H9 (cell line): Measurements from ENCODE around the gene CCDC174. TPM values are rescaled to one million over a fixed set of nuclear protein-coding genes. Genes with fewer than 3 reads are reported as not detected.

Experiments used
- DNase-seq: peaks from one replicate; pipeline ENCODE4 v3.0.0-alpha.2; 2017
- H2AFZ ChIP-seq: one replicate; pipeline ENCODE4 v1.6.1; 2013; ENCODE audit warnings: mild to moderate bottlenecking, low read length, control low read depth, moderate library complexity
- H2AK5ac ChIP-seq: 2 replicates; pipeline ENCODE4 v1.6.1; 2013; ENCODE audit warnings: low read length, control low read depth, mixed read lengths; ENCODE audit not compliant: insufficient read length
- H2BK120ac ChIP-seq: one replicate; pipeline ENCODE4 v1.6.1; 2013; ENCODE audit warnings: low read depth, mild to moderate bottlenecking, low read length, control low read depth, inconsistent platforms; ENCODE audit not compliant: poor library complexity, severe bottlenecking
- H2BK12ac ChIP-seq: 2 replicates; pipeline ENCODE4 v1.6.1; 2013; ENCODE audit warnings: low read length, control low read depth, mixed read lengths, low read depth; ENCODE audit not compliant: insufficient read length
- H2BK15ac ChIP-seq: 2 replicates; pipeline ENCODE4 v1.6.1; 2013; ENCODE audit warnings: low read depth, low read length, control low read depth
- H2BK20ac ChIP-seq: one replicate; pipeline ENCODE4 v1.6.1; 2013; ENCODE audit warnings: low read depth, mild to moderate bottlenecking, low read length, control low read depth, inconsistent platforms; ENCODE audit not compliant: poor library complexity, severe bottlenecking
- H2BK5ac ChIP-seq: 2 replicates; pipeline ENCODE4 v1.6.1; 2013; ENCODE audit warnings: low read length, control low read depth, mixed read lengths; ENCODE audit not compliant: insufficient read length
- H3K14ac ChIP-seq: 2 replicates; pipeline ENCODE4 v1.6.1; 2013; ENCODE audit warnings: low read length, control low read depth; ENCODE audit not compliant: insufficient read depth
- H3K18ac ChIP-seq: 2 replicates; pipeline ENCODE4 v1.6.1; 2013; ENCODE audit warnings: low read depth, mild to moderate bottlenecking, mixed read lengths, low read length, control low read depth; ENCODE audit not compliant: insufficient read length
- H3K23ac ChIP-seq: 2 replicates; pipeline ENCODE4 v1.6.1; 2013; ENCODE audit warnings: low read length, control low read depth, mixed read lengths, low read depth; ENCODE audit not compliant: insufficient read length
- H3K23me2 ChIP-seq: 2 replicates; pipeline ENCODE4 v1.6.1; 2013; ENCODE audit warnings: low read depth, mild to moderate bottlenecking, mixed read lengths, low read length, control low read depth; ENCODE audit not compliant: insufficient read length, poor library complexity, severe bottlenecking
- H3K27ac ChIP-seq: 2 replicates; pipeline ENCODE4 v1.5.1; 2013; ENCODE audit warnings: low read length, control low read depth, mixed read lengths, low read depth; ENCODE audit not compliant: insufficient read length
- H3K27me3 ChIP-seq: 2 replicates; pipeline ENCODE4 v1.6.1; 2013; ENCODE audit warnings: low read length, control low read depth, inconsistent platforms; ENCODE audit not compliant: insufficient read depth
- H3K4ac ChIP-seq: 2 replicates; pipeline ENCODE4 v1.6.1; 2013; ENCODE audit warnings: low read depth, mild to moderate bottlenecking, control low read depth, inconsistent platforms, low read length, moderate library complexity
- H3K4me1 ChIP-seq: 2 replicates; pipeline ENCODE4 v1.6.1; 2013; ENCODE audit warnings: low read length, control low read depth, inconsistent platforms; ENCODE audit not compliant: insufficient read depth
- H3K4me2 ChIP-seq: 2 replicates; pipeline ENCODE4 v1.6.1; 2013; ENCODE audit warnings: low read length, control low read depth, mixed read lengths; ENCODE audit not compliant: insufficient read length, insufficient read depth
- H3K56ac ChIP-seq: 2 replicates; pipeline ENCODE4 v1.6.1; 2013; ENCODE audit warnings: low read depth, mild to moderate bottlenecking, mixed read lengths, low read length, control low read depth; ENCODE audit not compliant: insufficient read length
- H3K79me1 ChIP-seq: 2 replicates; pipeline ENCODE4 v1.6.1; 2013; ENCODE audit warnings: low read depth, mild to moderate bottlenecking, moderate library complexity, low read length, control low read depth, inconsistent platforms; ENCODE audit not compliant: insufficient read depth, poor library complexity, severe bottlenecking
- H3K79me2 ChIP-seq: 2 replicates; pipeline ENCODE4 v1.6.1; 2013; ENCODE audit warnings: low read length, control low read depth, inconsistent platforms; ENCODE audit not compliant: insufficient read depth
- H3K9ac ChIP-seq: 2 replicates; pipeline ENCODE4 v1.6.1; 2013; ENCODE audit warnings: low read length, control low read depth, mixed read lengths; ENCODE audit not compliant: insufficient read length; ENCODE audit errors: extremely low read depth
- H3K9me3 ChIP-seq: one replicate; pipeline ENCODE4 v1.6.1; 2013; ENCODE audit warnings: low read depth, low read length, inconsistent platforms; ENCODE audit not compliant: control insufficient read depth
- H3T11ph ChIP-seq: one replicate; pipeline ENCODE4 v1.6.1; 2013; ENCODE audit warnings: mild to moderate bottlenecking, low read length, control low read depth, inconsistent platforms
- H4K20me1 ChIP-seq: one replicate; pipeline ENCODE4 v1.6.1; 2013; ENCODE audit not compliant: control insufficient read depth, insufficient read length, insufficient read depth
- H4K5ac ChIP-seq: 2 replicates; pipeline ENCODE4 v1.6.1; 2013; ENCODE audit warnings: low read depth, mild to moderate bottlenecking, mixed read lengths, low read length, control low read depth; ENCODE audit not compliant: insufficient read length
- H4K8ac ChIP-seq: replicated peaks from 2 replicates; pipeline ENCODE4 v1.6.1; 2013; ENCODE audit warnings: low read length, control low read depth, mixed read lengths, low read depth; ENCODE audit not compliant: insufficient read length
- H4K91ac ChIP-seq: 2 replicates; pipeline ENCODE4 v1.6.1; 2013; ENCODE audit warnings: low read depth, mild to moderate bottlenecking, moderate library complexity, mixed read lengths, low read length, control low read depth; ENCODE audit not compliant: insufficient read length
- H3K27ac Mint-ChIP-seq, 3 experiments: 2 replicates in 2 of 3; 3 replicates in 1 of 3; pipeline ENCODE4 v1.8.0; 2020 to 2021; ENCODE audit warnings: mixed read lengths in 3 of 3, mild to moderate bottlenecking in 1 of 3, moderate library complexity in 1 of 3
- H3K27me3 Mint-ChIP-seq: 2 replicates; pipeline ENCODE4 v1.8.0; 2021; ENCODE audit warnings: low read depth, mild to moderate bottlenecking, moderate library complexity, mixed read lengths
- H3K36me3 Mint-ChIP-seq, 3 experiments: 2 replicates in 2 of 3; 3 replicates in 1 of 3; pipeline ENCODE4 v1.8.0; 2020 to 2021; ENCODE audit warnings: low read depth in 3 of 3, mixed read lengths in 3 of 3; ENCODE audit not compliant: insufficient read depth in 1 of 3
- H3K4me1 Mint-ChIP-seq, 2 experiments: 2 replicates each; pipeline ENCODE4 v1.8.0; 2020; ENCODE audit warnings: mixed read lengths in 2 of 2
- H3K4me3 Mint-ChIP-seq, 2 experiments: 2 replicates in 1 of 2; 3 replicates in 1 of 2; pipeline ENCODE4 v1.8.0; 2020 to 2021; ENCODE audit warnings: mild to moderate bottlenecking in 2 of 2, mixed read lengths in 2 of 2, moderate library complexity in 1 of 2
- H3K9me3 Mint-ChIP-seq, 2 experiments: 2 replicates in 1 of 2; 3 replicates in 1 of 2; pipeline ENCODE4 v1.8.0; 2020; ENCODE audit warnings: mild to moderate bottlenecking in 2 of 2, mixed read lengths in 2 of 2, moderate library complexity in 1 of 2
- WGBS: extraction: QIAGEN DNeasy Blood & Tissue Kit; methylation state at CpG from one replicate; pipeline ENCODE4 v1.1.7; 2013; ENCODE audit warnings: missing lambda C conversion rate, low lambda C conversion rate, mixed read lengths; ENCODE audit not compliant: insufficient read length; ENCODE audit errors: extremely low coverage; 5-methylcytosine and 5-hydroxymethylcytosine counted together
- total RNA-seq: library from RNA; stranded (reverse); gene quantifications from 2 replicates; pipeline ENCODE4 v1.2.1, GENCODE V29; 2021
- TF ChIP-seq, protein P1 (sequence below): fragments of 200-600 bp; sonication (generic); conservative IDR thresholded peaks from 3 replicates; pipeline ENCODE4 v1.8.0; 2021; ENCODE audit warnings: antibody characterized with exemption, mild to moderate bottlenecking

The CCDC174 gene
- total RNA-seq, 1 experiment from 2014 or later: 15.2 TPM

DNA sequence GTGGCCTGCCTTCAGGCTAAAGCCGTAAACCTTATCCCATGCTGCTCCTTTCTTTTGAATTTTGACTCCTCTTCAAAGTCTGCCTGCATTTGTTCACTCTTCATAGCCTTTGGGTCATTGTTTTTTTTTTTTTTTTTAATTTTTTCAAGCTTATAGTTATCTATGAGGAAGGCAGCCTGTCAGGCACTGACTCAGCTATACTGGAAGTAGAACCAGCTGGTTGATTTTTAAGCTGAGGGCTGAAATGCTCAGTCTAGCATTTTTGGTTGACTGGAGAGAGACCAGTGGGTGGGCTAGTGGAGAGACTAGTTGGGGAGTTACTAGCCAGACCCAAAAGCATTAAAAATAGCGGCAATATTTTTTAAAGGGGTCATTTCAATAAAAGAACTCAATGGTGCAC lies 67.4 kb downstream of the CCDC174 start:
- Histone ChIP-seq H3K4me2 (no peak overlapping the region), H3K23ac (no peak overlapping the region)

More for the DNA sequence above, 67.4 kb downstream of the CCDC174 start:
- Histone ChIP-seq H2BK15ac (no peak overlapping the region), H4K20me1 (no peaks in the 10 kb centered on the region), H3K4me1 (no peaks in the 10 kb centered on the region), H2AFZ (no peak overlapping the region), H3K79me2 (no peaks in the 10 kb centered on the region), H2BK5ac (no peak overlapping the region), H3K79me1 (no peaks in the 10 kb centered on the region), H3K4ac (no peak overlapping the region), H3K9ac (no peak overlapping the region), H2BK12ac (no peak overlapping the region), H3T11ph (no peak overlapping the region), H2AK5ac (no peak overlapping the region), H3K27ac (no peak overlapping the region), H3K56ac (no peak overlapping the region), H3K9me3 (no peaks in the 10 kb centered on the region), H2BK120ac (no peak overlapping the region), H2BK20ac (no peak overlapping the region), H3K27me3 (no peaks in the 10 kb centered on the region), H3K14ac (no peak overlapping the region), H3K23me2 (no peaks in the 10 kb centered on the region), H3K18ac (no peak overlapping the region), H4K5ac (no peak overlapping the region), H4K8ac (no peak overlapping the region), H4K91ac (no peak overlapping the region)
- H3K27ac Mint-ChIP-seq: no peak overlapping the region
- no peak for DNase-seq
- H3K36me3 Mint-ChIP-seq: no peaks in the 10 kb centered on the region
- no CpG with 5 or more reads among the region's 2 CpGs for WGBS
- peaks cover 26% of the 10 kb centered on the region for H3K27me3 Mint-ChIP-seq
- H3K9me3 Mint-ChIP-seq: no peaks in the 10 kb centered on the region
- no peak overlapping the region for H3K4me3 Mint-ChIP-seq
- H3K4me1 Mint-ChIP-seq: no peaks in the 10 kb centered on the region
- TF ChIP-seq, protein P1, sequence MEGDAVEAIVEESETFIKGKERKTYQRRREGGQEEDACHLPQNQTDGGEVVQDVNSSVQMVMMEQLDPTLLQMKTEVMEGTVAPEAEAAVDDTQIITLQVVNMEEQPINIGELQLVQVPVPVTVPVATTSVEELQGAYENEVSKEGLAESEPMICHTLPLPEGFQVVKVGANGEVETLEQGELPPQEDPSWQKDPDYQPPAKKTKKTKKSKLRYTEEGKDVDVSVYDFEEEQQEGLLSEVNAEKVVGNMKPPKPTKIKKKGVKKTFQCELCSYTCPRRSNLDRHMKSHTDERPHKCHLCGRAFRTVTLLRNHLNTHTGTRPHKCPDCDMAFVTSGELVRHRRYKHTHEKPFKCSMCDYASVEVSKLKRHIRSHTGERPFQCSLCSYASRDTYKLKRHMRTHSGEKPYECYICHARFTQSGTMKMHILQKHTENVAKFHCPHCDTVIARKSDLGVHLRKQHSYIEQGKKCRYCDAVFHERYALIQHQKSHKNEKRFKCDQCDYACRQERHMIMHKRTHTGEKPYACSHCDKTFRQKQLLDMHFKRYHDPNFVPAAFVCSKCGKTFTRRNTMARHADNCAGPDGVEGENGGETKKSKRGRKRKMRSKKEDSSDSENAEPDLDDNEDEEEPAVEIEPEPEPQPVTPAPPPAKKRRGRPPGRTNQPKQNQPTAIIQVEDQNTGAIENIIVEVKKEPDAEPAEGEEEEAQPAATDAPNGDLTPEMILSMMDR: no peak
